AG08396 (cell line): ENCODE measurements around the gene METTL14.

Experiments
- DNase-seq: peaks from one replicate; pipeline ENCODE4 v3.0.0; 2012; ENCODE audit warnings: low spot score, mixed read lengths

The METTL14 gene

DNA sequence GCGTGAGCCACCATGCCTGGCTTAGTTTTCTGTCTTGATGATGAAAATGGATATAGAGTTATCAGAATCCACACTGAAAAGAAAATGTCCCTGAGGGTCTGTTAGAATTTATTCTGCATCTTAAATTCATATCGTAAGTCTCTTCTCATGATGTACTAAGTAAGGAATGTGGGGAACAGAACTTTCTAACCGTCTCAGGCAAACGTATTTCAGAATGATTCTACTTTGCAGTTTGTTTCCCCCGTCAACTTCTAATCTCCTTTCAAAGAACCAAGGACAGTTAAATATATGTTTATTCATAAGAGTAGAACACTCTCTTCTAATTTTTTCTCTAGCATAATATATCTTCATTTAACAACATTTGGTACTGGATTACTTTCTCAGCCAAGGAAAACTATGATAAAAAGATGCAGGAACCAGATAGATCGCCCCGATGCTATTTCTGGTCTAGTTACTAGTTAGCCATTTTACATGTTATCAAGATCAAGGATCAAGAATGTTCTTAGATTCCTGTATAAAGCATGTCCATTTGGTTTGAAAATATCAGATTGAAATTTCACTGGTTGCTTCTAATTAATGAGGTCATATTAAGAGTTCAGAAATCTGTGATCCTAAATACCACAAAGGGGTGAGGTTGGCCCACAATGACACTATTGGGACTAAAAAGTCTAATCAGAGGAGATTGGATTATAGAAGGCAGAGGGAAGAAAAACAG, 49.5 kb downstream of the METTL14 start:
- DNase-seq: no peak

DNA sequence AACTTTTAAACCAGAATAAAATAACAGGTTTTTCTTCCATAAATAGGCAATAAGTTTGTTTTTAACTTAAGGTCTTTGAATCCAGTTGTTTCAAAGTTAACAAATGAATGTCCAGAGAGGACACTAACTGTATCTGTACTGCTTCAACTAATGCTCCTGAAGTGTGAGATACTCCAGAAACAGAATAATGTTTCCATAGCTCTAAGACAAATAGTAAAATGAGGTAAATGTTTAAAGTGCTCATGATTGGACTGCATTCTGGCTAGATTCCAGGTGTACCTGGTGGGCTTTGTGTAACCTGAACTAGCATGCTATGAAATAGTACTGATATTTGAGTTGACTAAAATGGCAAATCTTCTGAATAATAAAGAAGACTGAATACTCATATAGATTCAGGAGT, 51.7 kb downstream of the METTL14 start:
- no peak for DNase-seq

DNA sequence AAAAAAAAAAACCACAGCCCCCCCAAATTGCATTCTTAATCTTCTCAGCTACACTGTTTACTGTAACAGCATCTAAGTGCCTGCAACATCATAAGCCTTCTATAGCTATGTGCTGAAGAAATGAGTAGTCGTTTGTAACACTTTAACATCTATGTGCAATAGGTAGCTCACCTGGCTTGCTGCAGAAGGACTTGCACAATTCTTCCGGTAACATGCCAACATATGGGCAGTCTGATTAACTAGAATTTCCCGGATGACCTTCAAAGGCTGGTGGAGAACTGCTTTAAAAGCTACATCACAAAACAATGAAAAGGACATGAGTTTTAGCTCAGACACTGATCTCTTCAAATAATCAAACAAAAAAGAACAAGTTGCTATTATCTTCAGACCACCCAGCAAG, 52.9 kb downstream of the METTL14 start:
- DNase-seq: no peak

DNA sequence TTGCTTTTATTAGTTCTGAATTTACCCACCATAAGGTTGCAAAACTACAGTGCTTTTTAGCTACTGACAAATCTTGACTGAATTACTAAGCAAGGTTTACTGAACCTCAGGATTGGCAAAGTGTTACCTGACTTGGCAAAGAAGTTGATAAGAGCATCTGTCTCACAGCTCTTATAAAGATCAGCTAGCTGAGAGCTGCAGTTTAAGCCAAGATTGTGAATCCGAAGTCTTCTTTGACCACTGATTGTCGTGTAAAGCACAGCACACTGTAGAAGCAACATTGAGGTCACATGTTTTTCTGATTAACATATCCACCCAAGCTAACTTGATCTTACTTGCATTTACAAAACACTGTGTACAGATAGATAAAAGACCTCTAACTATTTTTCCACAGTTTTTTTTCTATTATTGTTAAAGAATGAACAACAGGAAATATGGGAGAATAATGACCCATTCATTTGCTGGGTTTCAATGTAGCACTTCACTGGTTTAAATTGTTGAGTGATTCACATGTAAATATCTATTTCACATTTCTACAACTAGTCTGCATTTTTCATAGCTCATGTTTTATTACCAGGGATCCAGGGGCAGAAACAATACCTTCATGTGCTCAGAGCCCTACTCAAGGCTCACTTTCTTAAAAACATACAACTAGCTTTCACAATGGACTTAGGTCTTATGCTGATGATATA, 54.0 kb downstream of the METTL14 start:
- no peak for DNase-seq

DNA sequence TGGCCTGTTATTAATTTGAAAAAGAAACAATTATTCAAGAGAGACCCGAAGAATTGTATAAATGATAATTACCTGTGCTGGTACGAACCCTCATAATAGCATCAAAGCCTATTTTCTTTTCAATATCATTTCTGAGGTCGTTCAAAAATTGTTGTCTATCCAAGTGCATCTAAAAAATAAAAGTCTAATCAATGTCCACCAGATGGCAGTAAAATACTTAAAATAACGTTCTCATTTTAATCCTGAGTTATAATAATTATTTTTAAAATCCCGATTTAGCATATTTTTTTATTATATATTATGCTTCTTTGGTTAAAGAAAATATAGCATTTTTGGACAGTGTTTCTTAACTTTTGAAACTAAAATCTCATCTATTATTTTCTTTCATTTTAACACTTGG, 55.7 kb downstream of the METTL14 start:
- DNase-seq: no peak

DNA sequence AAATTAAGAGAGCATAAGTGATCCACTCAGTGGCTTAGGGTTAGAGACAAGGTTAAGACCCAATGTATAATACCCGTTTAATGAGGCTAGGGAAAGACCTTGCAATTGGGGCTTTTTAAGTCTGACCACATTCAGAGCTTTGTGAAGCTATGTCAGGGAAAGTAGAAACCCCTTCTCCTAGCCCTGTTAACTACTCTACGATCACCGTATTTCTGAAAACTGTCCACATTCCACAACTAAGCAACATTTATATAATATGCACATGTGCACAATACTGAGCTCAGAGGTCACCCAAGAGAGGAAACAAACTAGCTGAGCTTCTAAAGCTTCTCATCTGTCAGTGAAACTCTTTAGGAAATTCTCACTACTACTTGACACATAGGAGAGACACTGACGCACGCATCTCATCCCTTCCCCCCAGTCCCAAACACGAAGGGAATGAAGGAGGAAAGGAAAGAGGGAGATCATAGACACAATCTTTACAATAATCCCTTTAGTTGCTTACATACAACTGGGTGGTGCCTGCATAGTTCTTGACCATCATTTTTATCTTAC, 56.2 kb downstream of the METTL14 start:
- DNase-seq: no peak

DNA sequence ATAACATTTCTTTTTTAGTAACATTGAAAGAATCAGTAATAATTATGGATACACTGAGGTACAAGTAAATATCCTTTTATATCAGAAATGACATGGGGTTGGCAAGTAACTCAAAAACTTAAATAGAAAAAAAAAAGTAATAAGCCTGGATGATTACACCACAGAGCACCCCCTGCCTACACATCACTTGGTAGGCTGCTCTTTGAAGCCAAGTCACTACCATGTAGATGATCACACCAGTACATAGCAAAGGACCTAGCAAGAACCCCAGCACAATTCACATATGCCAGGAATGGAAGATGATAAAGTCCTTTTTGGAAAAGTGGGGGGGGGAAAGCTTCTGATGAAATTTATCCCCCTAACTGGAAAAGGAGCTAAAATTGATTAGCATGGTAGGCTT, 56.9 kb downstream of the METTL14 start:
- no peak for DNase-seq

DNA sequence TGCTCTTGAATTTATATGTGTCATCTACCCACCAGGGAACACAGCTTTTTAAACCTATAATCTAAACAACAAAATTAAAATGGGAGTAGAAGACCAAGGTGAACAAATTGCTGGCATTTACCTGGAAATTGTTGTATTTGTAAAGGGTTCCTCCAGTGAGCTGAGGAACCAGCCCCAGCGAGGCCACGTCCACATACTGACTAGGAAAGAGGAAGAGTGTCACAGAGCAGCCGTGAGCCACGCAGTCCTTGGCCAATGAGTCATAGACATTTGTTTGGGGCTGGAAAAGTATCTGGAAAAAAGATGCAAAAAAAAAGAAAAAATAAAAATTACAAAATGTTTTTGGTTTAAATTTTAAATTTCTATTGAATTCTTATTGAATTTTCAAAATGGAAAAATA, 58.7 kb downstream of the METTL14 start:
- peak; percentile 39 for DNase-seq

DNA sequence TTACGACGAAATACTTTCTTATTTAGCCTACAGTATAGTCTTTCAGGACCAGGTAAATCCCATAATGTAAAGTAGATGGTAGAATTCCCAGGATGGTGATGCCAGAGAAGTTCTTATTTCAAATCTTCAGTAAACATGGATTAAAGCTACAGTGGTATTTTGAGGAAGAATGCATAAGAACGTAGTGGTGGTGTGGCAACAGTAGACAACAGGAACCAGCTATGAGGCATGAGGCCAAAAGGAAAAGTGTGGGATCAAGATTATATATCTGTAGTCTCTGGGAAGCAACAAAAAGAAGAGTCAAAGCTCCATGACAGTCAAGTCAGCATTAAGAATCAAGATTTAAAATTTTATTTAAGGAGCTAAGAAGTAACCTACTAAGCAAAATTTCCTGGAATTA, 60.2 kb downstream of the METTL14 start:
- no peak for DNase-seq

DNA sequence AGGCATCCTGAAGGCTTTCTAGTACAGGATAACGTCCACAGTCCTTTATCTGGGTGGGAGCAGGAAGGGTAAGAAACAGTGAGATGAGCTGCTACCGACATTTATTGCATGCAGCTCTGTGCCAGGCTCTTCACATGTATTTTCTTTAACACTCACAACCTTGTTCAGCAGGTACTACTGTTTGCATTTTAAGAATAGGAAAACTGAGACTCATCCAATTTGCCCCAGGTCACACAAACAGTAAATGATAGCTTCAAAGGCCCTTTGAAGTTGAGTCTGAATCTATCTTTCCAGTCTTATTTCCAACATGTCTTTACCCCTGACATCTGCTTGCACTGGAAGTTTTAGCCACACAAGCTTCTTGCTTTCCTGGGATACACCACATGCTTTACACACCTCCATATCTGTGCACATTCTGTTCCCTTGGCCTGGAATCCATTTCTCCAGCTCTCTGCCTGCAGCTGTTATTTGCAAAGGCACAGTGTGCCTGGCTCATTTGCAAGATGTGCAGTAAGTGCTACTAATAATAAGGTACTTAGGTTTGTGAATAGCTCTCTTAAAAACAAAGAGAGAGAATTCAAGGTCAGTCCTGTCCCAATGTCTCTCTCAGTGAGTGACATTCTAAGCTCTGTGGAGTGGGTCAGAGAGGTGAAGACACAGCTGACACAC, 61.2 kb downstream of the METTL14 start:
- DNase-seq: no peak

DNA sequence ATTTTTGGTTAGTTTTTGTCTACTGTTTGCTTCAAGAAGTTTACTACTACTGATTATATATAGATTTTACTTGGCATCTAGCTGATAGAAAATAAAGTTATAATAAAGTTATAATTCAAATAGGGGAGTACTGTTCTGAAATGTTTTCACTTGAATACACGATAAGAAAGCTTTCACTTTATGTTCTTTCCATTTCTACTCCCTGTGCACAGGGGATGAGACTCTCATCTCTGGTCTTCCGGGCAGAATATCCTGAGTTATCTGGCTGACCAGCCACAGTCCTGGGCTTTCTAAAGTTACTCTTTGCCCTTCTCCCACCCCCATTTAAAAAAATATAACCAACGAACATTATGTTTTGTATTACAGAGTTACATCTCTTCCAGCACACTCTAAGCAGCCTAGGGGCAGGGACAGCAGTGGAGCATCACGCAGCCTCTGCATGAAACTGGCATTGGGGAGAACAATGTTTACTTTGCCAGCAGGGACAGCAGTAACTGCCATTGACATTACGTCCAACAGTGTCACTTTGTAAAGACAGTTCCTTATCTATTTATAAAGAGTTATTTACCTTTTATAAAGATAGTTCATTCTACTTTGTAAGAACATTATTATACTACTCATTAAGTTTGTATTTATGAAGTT, 64.3 kb downstream of the METTL14 start:
- DNase-seq: no peak

DNA sequence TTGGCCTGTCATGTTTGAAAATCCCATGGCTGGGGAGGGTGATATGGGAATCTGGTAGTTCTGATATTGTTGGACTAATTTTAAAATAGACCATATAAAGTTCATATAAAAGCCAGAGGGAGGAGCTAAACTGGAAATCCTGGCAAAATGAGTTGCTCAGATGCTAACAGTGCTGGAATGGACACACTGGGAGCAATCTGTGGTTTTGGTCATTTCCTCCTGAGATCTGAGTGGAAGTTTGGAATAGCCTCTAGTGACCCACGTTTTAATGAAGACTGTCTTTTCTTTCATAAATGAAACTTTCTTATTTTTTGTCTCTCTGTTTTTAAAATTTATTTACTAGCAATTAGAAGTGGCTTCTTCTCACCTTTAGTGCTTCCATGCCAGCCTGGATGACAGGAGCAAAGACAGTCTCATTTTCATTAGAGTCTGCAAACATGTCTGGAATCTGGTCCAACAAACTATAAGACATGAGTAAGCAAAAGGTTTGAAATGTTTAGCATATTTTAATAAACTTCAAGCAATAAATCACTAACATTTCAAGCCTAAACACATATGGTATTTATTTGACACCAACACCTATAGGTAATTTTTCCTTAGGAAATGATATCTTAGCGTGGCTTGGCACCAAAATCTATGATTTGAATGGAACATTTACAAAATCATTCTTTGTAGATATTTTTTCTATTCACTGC, 66.6 kb downstream of the METTL14 start:
- DNase-seq: no peak

DNA sequence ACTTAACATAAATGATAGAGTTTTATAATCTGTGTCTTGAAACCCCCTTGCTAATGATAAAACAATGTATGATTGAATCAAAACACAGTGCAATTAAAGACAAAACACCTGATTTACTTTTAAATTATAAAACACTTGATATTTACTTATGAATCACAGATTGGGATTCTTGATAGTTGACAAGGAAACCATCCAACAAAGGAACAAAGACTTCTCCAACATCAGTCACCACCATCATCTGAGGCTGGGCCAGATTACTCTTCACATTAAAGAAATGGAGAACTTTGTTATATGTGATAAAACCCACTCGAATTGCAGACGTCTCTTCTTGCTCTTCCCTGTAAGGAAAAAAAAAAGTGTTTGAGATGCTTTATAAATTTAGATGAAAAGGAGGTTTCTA, 67.4 kb downstream of the METTL14 start:
- no peak for DNase-seq

DNA sequence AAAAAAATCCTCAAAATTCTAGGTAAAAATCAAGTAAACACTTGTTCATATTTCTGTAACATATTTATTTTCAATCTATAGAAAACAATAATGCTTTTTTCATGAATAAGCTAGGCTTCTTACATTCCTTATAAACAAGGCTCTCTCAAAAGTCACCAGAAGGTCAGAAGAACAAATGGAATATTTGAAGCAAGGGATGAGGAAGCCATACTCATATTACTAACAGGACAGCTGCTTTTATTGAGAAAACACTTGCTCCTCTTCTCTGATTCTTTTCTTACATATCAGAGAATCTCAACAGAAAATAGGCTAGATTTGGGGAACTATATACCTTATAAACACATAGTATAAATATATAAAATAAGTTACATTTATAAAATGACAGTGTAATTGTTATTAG, 67.9 kb downstream of the METTL14 start:
- no peak for DNase-seq

DNA sequence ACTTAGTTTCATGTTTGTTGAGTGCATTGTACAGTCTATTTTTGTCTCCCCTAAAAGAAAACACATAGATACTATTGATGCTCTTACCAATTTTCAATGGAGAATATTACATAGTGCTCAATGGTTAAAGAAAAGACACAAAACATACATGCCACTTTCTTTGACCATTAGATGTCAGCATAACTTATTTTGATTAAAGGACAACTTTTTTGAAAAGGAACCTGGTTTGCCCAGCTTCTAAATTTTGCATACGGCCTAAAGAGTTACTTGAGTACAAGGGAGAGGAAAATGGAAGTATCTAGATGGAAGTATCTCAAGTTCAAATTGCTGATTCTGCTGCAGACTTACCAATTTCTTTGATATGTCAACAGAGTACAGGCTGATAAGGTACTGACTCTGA, 68.5 kb downstream of the METTL14 start:
- DNase-seq: no peak

DNA sequence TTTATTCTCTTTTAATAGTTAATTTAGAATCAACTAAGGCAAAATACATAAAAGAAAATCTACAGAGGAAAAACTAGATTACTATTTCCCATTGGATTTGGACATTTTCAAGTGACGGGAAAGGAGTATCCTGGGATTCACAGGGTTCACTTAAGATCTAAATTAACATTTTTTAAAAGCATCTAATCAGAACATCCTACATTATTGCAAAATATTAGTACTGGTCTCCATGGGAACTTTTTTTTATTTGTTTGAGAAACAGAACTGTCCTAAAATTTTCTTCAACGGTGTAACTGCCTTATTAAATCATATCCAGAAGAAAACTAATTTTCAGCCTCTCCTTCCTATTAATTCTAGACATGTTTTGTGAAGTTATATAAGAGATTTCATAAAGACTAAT, 69.7 kb downstream of the METTL14 start:
- DNase-seq: no peak

DNA sequence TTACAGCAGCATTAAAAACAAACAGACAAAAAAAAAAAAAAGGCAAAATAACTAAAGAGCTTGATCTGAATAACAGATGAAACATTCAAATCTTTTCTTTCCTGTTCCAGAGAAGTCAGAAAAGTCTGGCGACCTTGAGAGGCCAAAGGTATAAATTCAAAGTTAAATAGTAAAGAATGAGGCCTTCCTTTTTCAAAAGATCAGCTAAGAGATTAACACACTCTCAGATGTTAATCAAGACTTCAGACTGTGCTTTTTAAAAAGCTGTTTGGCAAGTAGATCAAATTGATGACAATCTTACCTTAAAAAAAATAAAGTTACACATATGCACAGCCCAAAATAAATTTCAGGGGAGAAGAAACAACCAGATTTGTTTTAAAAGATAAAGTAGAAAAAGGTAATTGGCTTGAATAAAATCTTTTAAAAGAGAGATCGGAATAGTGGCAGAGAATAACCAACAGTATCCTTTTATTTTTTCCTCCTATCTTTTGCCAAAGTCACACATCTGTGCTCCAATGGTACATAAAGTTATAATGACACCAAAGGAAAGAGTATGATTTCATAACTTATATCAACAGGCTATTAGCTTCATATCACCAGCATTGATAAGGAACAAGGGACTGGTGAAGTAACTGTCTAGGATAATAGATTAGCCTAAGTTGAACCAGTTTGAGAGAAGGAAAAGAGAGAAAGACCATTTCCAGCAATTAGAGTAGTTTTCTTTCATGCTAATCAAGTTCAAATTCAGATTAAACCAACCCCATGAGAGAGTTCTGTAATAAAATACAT, 70.4 kb downstream of the METTL14 start:
- no peak for DNase-seq

DNA sequence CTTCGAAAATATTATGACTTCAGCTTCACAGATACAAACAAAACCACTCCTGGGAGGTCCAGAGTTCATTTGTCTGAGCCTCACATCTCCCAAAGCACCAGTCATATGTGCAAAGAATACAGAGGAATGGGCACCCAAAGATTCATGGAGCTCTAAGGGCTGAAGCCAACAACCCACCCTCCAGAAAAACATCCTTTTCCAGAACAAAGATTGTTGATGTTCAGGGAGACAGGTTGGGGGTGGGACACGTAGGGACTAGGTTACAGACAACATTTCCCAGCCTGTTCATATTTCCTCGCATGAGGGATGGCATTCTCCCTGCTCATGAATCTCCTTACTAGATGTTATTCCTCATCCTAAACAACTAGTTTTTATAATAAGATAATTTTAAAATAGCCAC, 71.2 kb downstream of the METTL14 start:
- no peak for DNase-seq

DNA sequence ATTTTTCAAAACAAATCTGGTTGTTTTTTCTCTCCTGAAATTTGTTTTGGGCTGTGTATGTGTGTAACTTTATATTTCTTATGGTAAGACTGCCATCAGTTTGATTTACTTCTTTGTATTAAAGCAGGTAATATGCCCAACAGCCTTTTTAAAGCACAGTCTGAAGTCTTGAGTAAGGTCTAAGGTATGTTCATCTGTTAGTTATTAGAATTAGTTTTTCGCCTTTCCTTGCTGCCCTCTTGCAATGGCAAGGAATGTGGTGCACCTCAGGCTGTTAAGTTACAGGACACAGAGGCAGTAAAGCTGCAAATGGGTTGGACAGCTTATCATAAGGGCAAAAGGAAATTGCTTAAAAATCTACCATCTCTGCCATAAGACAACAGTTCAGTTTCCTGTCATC, 71.8 kb downstream of the METTL14 start:
- no peak for DNase-seq

DNA sequence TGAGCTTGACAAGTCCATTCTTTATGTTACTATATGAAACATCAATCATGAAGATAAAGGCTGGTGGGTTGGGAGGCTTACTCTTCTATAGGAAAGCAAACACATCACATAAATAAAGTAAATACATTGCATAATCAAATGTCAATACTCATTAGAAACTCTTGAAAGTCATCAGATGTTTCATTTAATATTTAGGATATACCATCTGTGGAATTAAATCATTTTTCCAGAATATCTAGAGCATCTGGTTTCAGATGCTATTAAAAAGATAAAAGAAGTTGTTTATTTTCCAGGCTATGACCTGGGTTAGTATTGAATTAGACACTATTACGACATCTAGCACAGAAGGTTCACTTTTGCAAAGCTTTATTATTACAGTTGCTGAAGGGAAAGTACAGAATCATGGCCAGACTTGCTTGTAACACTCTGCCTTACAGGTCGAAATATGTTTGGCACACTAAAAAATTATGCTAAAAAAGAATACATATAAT, 72.6 kb downstream of the METTL14 start:
- DNase-seq: no peak

DNA sequence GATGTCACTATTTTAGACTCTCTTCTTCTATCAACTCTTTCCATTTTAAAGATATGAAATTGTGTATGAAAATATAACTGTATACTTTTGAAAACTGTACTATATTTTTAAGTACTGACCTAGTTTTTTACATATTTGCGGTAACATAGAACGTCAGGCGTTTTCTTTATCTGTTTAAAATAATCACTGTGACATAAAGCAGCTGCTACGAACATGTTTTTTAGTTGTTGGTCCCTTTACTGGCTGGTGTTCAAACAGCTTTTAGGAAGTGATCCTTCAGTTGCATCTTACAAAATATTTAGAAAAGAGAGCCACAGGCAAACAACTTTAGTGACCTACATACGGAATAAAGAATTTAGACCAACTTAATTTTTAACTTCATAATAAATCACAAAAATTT, 73.1 kb downstream of the METTL14 start:
- DNase-seq: no peak
